Measurements from ENCODE around the gene SHROOM2. TPM values are rescaled to one million over a fixed set of nuclear protein-coding genes. Genes with fewer than 3 reads are reported as not detected.

The SHROOM2 gene
- total RNA-seq, 1 donor, result 4.3 TPM

- DNase-seq (ENCODE audit: low read depth), result no peak
- H3K4me3 ChIP-seq (ENCODE audit: low read depth, low read length), result no peak overlapping the region
- no peak for TF ChIP-seq CTCF (IDR thresholded peaks at IDR 0.05; ENCODE audit: insufficient read depth, low read depth, low read length)
These were observed 211.3 kb downstream of the SHROOM2 start for GRCh38 chrX:9997524-9997923.

Small RNAs within 50 kb of the gene (small RNA-seq; reads per million reads assigned to genes)
- gene RF00019, result not detected

Other genes with a start within 250 kb of the SHROOM2 start
- 0.32 and 0.43 TPM in 2 replicates for gene GPR143, start 20.6 kb upstream of the SHROOM2 start, total RNA-seq
- under 0.01 TPM in 1 of 2 replicates, not detected in the other for gene CLDN34, start 180.9 kb downstream of the SHROOM2 start, total RNA-seq